ENCODE measurements around the gene FHL5. TPM values are rescaled to one million over a fixed set of nuclear protein-coding genes. Genes with fewer than 3 reads are reported as not detected.

Gene FHL5
- total RNA-seq, 4 donors from 2014 or later, result 11.4 to 36.3 (median 12.1) TPM

- H3K36me3 ChIP-seq, result no peaks in the 10 kb centered on the region
- no peak for ATAC-seq
- no peaks in the 10 kb centered on the region for H3K4me1 ChIP-seq
- no peak overlapping the region for H3K4me3 ChIP-seq
- peaks cover 11% of the 10 kb centered on the region for H3K27me3 ChIP-seq
- WGBS, 2 donors (ENCODE audit: low coverage in 1 of 2), result 66 to 89% methylated on average over 4 of the region's 4 CpGs
- H3K27ac ChIP-seq, result no peak overlapping the region
- TF ChIP-seq POLR2AphosphoS5 (IDR thresholded peaks at IDR 0.05) (no peak), CTCF (IDR thresholded peaks at IDR 0.05) (no peak), POLR2A (IDR thresholded peaks at IDR 0.05) (no peak), EP300 (IDR thresholded peaks at IDR 0.05) (no peak)
- H3K9me3 ChIP-seq, result no peaks in the 10 kb centered on the region
These were observed 96.3 kb downstream of the FHL5 start for GRCh38 chr6:96659084-96659845.

Small RNAs within 50 kb of the gene (small RNA-seq; reads per million reads assigned to genes)
- gene RNU4-70P, result 0 reads per million in 4 donors

Other genes starting within 250 kb of the FHL5 start
- gene UFL1, start 41.3 kb upstream of the FHL5 start, total RNA-seq, result 10 to 100 TPM; 25.5 to 36.4 (median 30.2) TPM

Measured in gastroesophageal sphincter (tissue), 4 donors.